ENCODE data around the gene PCED1B.

The PCED1B gene

DNA sequence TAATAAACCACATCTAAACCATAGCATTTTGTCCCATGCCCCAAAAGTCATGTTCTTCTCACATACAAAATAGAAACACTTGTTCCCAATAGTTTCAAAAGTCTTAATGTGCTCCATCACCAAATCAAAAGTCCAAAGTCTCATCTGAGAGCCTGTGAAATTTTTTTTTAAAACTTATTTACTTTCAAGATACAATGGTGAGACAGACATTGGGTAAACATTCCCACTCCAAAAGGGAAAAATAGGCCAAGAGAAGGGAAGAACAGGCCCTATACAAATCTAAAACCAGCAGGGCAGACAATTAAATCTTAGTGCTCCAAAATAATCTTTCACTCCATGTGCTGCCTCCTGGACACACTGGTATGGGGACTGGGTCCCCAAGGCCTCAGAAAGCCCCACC lies 84.7 kb downstream of the PCED1B start:
- H2AFZ ChIP-seq (ENCODE audit: low read depth, low read length, severe bottlenecking): no peak overlapping the region
- no peak overlapping the region for H3K27ac ChIP-seq (ENCODE audit: low read depth, low read length)
- no peaks in the 10 kb centered on the region for H4K20me1 ChIP-seq (ENCODE audit: low read depth, low read length)
- no peaks in the 10 kb centered on the region for H3K9me2 ChIP-seq (replicated peaks; ENCODE audit: insufficient read depth, low read length)
- H3K9me3 ChIP-seq (ENCODE audit: insufficient read depth, low read length): no peaks in the 10 kb centered on the region
- H3K36me3 ChIP-seq (ENCODE audit: low read length): no peaks in the 10 kb centered on the region; the same call in 1 of the 2 replicates
- no peak overlapping the region for H3K4me3 ChIP-seq (ENCODE audit: insufficient read depth, low read length, poor library complexity, severe bottlenecking)
- H3K4me2 ChIP-seq (ENCODE audit: low read depth, low read length, poor library complexity, severe bottlenecking): no peak overlapping the region
- TF ChIP-seq, protein P1, sequence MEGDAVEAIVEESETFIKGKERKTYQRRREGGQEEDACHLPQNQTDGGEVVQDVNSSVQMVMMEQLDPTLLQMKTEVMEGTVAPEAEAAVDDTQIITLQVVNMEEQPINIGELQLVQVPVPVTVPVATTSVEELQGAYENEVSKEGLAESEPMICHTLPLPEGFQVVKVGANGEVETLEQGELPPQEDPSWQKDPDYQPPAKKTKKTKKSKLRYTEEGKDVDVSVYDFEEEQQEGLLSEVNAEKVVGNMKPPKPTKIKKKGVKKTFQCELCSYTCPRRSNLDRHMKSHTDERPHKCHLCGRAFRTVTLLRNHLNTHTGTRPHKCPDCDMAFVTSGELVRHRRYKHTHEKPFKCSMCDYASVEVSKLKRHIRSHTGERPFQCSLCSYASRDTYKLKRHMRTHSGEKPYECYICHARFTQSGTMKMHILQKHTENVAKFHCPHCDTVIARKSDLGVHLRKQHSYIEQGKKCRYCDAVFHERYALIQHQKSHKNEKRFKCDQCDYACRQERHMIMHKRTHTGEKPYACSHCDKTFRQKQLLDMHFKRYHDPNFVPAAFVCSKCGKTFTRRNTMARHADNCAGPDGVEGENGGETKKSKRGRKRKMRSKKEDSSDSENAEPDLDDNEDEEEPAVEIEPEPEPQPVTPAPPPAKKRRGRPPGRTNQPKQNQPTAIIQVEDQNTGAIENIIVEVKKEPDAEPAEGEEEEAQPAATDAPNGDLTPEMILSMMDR (IDR thresholded peaks at IDR 0.05; ENCODE audit: insufficient read depth, low read length, poor library complexity, severe bottlenecking): no peak
- no peak for TF ChIP-seq EZH2phosphoT487 (conservative IDR thresholded peaks at IDR 0.05; ENCODE audit: low read length)
- no peaks in the 10 kb centered on the region for H3K79me2 ChIP-seq (ENCODE audit: insufficient read depth, low read length)
- H3F3A ChIP-seq (ENCODE audit: insufficient read depth): no peaks in the 10 kb centered on the region
- no peaks in the 10 kb centered on the region for H3K27me3 ChIP-seq (ENCODE audit: low read length)
- H3K9ac ChIP-seq (ENCODE audit: low read length): no peak overlapping the region

DNA sequence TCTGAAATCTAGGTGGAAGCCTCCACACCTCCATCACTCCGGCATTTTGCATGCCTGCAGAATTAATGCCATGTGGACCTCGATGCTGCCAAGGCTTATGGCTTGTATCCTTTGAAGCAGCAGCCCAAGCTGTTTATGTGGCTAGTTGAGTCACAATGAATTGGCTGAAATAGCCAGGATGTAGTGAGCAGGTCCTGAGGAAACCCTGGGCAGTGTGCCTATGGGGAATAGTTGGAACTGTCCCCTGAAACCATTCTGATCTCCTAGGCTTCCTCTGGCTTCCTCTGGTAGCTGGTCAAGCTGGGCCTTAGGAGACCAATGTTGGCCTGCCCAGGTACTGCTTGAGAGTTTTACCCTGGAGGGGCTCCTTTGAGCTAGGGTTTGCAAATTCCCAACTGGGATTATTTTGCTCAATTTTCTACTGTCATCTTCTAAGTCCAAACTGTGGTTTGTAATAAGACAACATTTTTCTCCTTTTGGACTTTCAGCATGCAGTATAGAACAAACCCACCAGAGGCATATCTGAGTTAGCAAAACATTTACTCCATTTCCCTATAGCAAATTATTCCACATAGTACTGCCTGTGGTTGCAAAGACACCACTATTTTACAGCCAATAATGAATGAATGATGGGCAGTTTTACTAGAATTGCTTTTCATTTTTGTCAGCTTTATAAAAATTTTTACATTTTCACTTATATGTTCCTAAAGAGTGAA lies 85.5 kb downstream of the PCED1B start:
- Histone ChIP-seq H3K79me2 (ENCODE audit: insufficient read depth, low read length) (no peaks in the 10 kb centered on the region), H3K36me3 (ENCODE audit: low read length) (no peaks in the 10 kb centered on the region; the same call in 1 of the 2 replicates), H3F3A (ENCODE audit: insufficient read depth) (no peaks in the 10 kb centered on the region), H3K9me3 (ENCODE audit: insufficient read depth, low read length) (no peaks in the 10 kb centered on the region), H3K27me3 (ENCODE audit: low read length) (no peaks in the 10 kb centered on the region), H3K9me2 (replicated peaks; ENCODE audit: insufficient read depth, low read length) (no peaks in the 10 kb centered on the region), H4K20me1 (ENCODE audit: low read depth, low read length) (no peaks in the 10 kb centered on the region), H3K9ac (ENCODE audit: low read length) (no peak overlapping the region), H2AFZ (ENCODE audit: low read depth, low read length, severe bottlenecking) (no peak overlapping the region), H3K4me3 (ENCODE audit: insufficient read depth, low read length, poor library complexity, severe bottlenecking) (no peak overlapping the region), H3K27ac (ENCODE audit: low read depth, low read length) (no peak overlapping the region), H3K4me2 (ENCODE audit: low read depth, low read length, poor library complexity, severe bottlenecking) (no peak overlapping the region)
- TF ChIP-seq, protein P1 (IDR thresholded peaks at IDR 0.05; ENCODE audit: insufficient read depth, low read length, poor library complexity, severe bottlenecking): no peak
- no peak for TF ChIP-seq EZH2phosphoT487 (conservative IDR thresholded peaks at IDR 0.05; ENCODE audit: low read length)

DNA sequence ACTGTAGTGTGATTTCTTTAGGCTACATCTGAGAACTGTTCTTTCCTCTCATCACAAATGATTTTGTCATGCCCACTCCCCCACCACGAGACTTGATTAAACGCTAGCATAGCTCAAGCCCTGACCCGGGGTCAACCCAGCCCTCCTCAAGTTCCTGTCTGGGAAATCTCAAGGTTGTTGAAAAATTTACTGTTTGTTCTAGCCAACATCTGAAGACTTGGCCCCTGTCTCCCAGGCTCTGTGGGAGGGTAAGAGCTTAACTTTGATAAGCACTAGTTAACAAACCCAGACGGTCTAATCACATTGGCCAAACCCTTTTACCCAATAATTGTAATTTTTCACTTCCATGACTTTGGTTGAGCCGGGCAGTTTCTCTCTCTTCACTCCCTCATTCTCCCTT lies 86.5 kb downstream of the PCED1B start:
- Histone ChIP-seq H4K20me1 (ENCODE audit: low read depth, low read length) (no peaks in the 10 kb centered on the region), H3K9me2 (replicated peaks; ENCODE audit: insufficient read depth, low read length) (no peaks in the 10 kb centered on the region), H3K4me2 (ENCODE audit: low read depth, low read length, poor library complexity, severe bottlenecking) (no peak overlapping the region), H3K36me3 (ENCODE audit: low read length) (no peaks in the 10 kb centered on the region; the same call in 1 of the 2 replicates), H3K27me3 (ENCODE audit: low read length) (no peaks in the 10 kb centered on the region), H2AFZ (ENCODE audit: low read depth, low read length, severe bottlenecking) (no peak overlapping the region), H3K9me3 (ENCODE audit: insufficient read depth, low read length) (no peaks in the 10 kb centered on the region), H3K79me2 (ENCODE audit: insufficient read depth, low read length) (no peaks in the 10 kb centered on the region), H3F3A (ENCODE audit: insufficient read depth) (no peaks in the 10 kb centered on the region), H3K27ac (ENCODE audit: low read depth, low read length) (no peak overlapping the region), H3K4me3 (ENCODE audit: insufficient read depth, low read length, poor library complexity, severe bottlenecking) (no peak overlapping the region), H3K9ac (ENCODE audit: low read length) (no peak overlapping the region)
- TF ChIP-seq, protein P1 (IDR thresholded peaks at IDR 0.05; ENCODE audit: insufficient read depth, low read length, poor library complexity, severe bottlenecking): no peak
- TF ChIP-seq EZH2phosphoT487 (conservative IDR thresholded peaks at IDR 0.05; ENCODE audit: low read length): no peak
